Esophagus (tissue), 2 donors: ENCODE measurements around the gene AFF1. TPM values are rescaled to one million over a fixed set of nuclear protein-coding genes. Genes with fewer than 3 reads are reported as not detected.
A peak's percentile ranks its signal among the peaks of the same experiment; 100 is the strongest.

Source experiments
- H3K27ac ChIP-seq, 2 donors: one replicate each; pipeline ENCODE4 v1.5.1; 2013; ENCODE audit warnings: low read depth in 2 of 2, mild to moderate bottlenecking in 2 of 2, inconsistent platforms in 1 of 2, low read length in 1 of 2, moderate library complexity in 1 of 2
- H3K27me3 ChIP-seq, 2 donors: one replicate each; pipeline ENCODE4 v1.6.1; 2013; ENCODE audit warnings: low read length in 2 of 2, control low read depth in 1 of 2, mild to moderate bottlenecking in 1 of 2; ENCODE audit not compliant: insufficient read depth in 2 of 2, control insufficient read depth in 1 of 2
- H3K36me3 ChIP-seq, 2 donors: one replicate each; pipeline ENCODE4 v1.6.1; 2013; ENCODE audit warnings: low read length in 1 of 2; ENCODE audit not compliant: control insufficient read depth in 2 of 2, insufficient read depth in 2 of 2
- H3K4me1 ChIP-seq, 2 donors: one replicate each; pipeline ENCODE4 v1.6.1; 2013; ENCODE audit warnings: low read length in 1 of 2; ENCODE audit not compliant: control insufficient read depth in 2 of 2, insufficient read depth in 2 of 2
- H3K4me3 ChIP-seq, 2 donors: one replicate each; pipeline ENCODE4 v1.5.1; 2013; ENCODE audit warnings: low read length in 2 of 2, mild to moderate bottlenecking in 2 of 2, low read depth in 1 of 2, moderate library complexity in 1 of 2
- H3K9me3 ChIP-seq, 2 donors: one replicate each; pipeline ENCODE4 v1.6.1; 2013; ENCODE audit warnings: mild to moderate bottlenecking in 2 of 2, low read depth in 1 of 2, low read length in 1 of 2, moderate library complexity in 1 of 2; ENCODE audit not compliant: control insufficient read depth in 2 of 2, insufficient read depth in 1 of 2
- WGBS, 2 donors: extraction: QIAGEN DNeasy Blood & Tissue Kit; methylation state at CpG; one replicate each; pipeline ENCODE4 v1.1.7; 2013; 5-methylcytosine and 5-hydroxymethylcytosine counted together
- polyA plus RNA-seq, 2 donors: library from polyadenylated mRNA; stranded (reverse); fragments of 200-250 nt; gene quantifications; one replicate each; pipeline ENCODE4 v1.2.3, GENCODE V29; 2013
- donor health status: healthy with polysubstance abuse.
- donor health status: Bipolar disorder and iron deficiency.

The AFF1 gene
- polyA plus RNA-seq, 2 donors = 7.5 to 10.4 TPM

DNA sequence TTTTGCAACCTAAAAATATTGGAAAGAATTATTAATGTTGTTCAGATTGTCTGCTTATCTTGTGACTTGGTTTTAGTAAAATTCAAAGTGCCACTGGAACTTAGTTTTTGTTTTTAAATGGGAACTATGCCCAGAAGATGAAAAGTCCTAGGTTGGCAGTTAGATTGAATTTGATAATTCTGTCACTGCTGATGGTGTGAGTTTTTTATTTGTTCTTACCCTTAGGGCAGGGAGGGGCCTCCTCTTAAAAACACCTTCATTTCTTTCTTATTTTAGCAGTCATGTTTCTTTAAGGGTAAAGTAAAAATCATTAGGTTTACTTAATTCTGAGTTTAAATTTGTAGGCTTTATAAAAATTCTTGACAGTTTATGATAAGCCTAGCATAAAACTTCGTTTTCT lies 80.6 kb downstream of the AFF1 start:
- 38 to 45% methylated on average over 1 of the region's 1 CpG for WGBS, 2 donors
- no peak overlapping the region for H3K27ac ChIP-seq

DNA sequence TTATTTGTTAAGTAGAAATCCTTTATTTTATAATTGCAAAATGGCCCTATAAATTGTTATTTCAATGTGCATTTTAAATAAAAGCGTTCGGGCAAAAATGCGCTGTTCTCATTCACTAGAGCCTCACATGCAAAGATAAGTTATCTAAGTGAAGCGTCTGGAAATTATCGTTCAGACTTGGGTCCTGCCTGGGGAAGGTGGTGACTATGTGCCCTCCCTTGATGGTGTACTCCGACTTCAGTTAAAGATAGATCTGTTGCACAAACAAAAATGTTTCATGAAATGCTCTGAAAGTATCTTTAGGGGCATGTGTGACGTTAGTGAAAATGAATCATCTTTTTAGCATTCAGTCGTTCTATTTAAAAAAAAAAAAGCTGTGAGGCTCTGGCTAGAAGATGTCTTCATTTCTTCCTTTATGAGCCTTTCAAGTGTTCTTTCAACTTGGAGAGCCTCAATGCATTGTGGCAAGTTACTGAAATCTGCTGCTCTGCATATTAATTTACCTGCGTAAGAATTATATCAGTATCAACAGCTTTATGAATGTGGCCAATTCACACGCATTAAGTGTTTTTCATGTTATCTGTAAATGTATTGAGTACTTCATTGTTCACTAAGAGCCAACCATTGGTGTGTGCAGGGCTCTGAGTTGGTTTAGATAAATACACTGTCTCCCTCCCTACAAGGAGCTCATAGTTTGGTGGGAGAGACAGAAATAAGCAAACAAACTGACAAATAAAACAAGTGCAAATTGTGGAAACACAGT lies 83.0 kb downstream of the AFF1 start:
- H3K4me1 ChIP-seq = peaks cover 0 to 6% of the 10 kb centered on the region in 2 donors
- no peaks in the 10 kb centered on the region for H3K27me3 ChIP-seq
- no peak overlapping the region for H3K27ac ChIP-seq
- WGBS, 2 donors = 72 to 78% methylated on average over 10 of the region's 10 CpGs
- H3K4me3 ChIP-seq = no peak overlapping the region
- no peaks in the 10 kb centered on the region for H3K9me3 ChIP-seq
- H3K36me3 ChIP-seq = no peaks in the 10 kb centered on the region

More for the DNA sequence above, 80.6 kb downstream of the AFF1 start:
- no peak overlapping the region for H3K4me3 ChIP-seq
- peaks cover 0 to 6% of the 10 kb centered on the region in 2 donors for H3K4me1 ChIP-seq
- no peaks in the 10 kb centered on the region for H3K27me3 ChIP-seq
- H3K36me3 ChIP-seq = no peaks in the 10 kb centered on the region
- H3K9me3 ChIP-seq = no peaks in the 10 kb centered on the region

DNA sequence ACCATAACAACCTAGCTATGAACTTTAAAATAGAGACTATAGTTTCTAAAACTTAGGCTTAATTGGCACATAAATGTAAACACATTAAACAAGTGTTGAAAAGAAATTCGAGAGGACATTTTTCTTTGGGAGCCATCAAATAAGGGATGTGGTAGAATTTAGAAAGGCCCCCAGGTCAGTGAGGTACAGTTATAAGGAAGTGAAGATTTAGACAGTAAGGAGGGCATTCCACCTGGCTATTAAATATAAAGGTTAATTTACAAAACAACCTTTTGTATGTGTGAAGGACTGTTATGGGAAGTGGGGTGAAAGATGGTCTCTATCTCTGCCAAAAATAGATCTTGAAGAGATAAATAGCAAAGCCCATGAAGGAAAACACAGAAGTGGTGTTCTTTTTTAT lies 83.9 kb downstream of the AFF1 start:
- Histone ChIP-seq H3K9me3 (no peaks in the 10 kb centered on the region), H3K27ac (no peak overlapping the region), H3K4me3 (no peak overlapping the region), H3K4me1 (peaks cover 0 to 4% of the 10 kb centered on the region in 2 donors), H3K27me3 (no peaks in the 10 kb centered on the region), H3K36me3 (no peaks in the 10 kb centered on the region)
- 57 to 58% methylated on average over 1 of the region's 1 CpG for WGBS, 2 donors

DNA sequence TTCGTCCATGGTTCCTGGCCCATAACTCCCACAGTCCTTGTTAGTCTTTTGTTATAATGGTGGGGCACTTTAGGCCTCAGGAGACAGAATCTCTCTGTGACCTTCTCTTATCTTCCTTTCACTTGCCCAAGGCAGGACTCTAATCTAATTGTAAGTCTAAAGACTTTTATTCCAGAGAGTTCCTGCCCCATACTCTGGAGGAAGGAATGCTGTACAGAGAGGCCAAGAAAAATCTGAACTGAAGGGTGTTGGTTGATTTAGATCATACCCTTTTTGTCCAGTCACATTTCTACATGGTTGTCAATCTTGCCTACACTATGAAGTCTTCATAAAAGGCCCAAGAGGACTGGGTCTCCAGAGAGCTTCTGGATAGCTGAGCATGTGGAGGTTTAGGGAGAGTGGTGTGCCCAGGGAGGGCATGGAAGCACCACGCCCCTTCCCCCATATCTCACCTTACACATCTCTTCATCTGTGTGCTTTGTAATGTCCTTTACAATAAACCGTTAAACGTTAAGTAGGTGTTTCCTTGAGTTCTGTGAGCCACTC lies 84.5 kb downstream of the AFF1 start:
- H3K4me1 ChIP-seq = peaks cover 0 to 4% of the 10 kb centered on the region in 2 donors
- 74 to 88% methylated on average over 4 of the region's 4 CpGs for WGBS, 2 donors

DNA sequence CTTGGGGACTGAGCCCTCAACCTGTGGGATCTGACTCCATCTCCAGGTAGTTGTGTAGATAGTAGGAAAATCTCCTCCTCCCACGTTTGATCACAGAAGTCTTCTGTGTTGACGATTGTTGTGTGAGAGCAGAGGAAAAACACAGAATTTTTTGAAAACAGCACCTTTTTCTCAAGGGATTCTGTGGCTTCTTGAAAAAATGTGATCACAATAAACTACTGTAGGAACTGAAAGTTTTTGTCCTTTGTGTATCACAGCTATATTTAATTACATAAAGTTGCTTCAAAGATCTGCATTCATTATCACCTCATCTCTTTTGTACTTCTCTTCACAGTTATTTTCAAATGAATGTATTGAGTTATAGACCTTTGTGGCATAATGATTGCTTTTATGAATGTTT lies 85.1 kb downstream of the AFF1 start:
- H3K9me3 ChIP-seq = no peaks in the 10 kb centered on the region
- H3K4me1 ChIP-seq = peaks cover 0 to 4% of the 10 kb centered on the region in 2 donors
- no peaks in the 10 kb centered on the region for H3K27me3 ChIP-seq
- 59 to 62% methylated on average over 2 of the region's 2 CpGs for WGBS, 2 donors
- H3K4me3 ChIP-seq = no peak overlapping the region
- H3K36me3 ChIP-seq = no peaks in the 10 kb centered on the region
- no peak overlapping the region for H3K27ac ChIP-seq

More for the DNA sequence above, 84.5 kb downstream of the AFF1 start:
- no peak overlapping the region for H3K27ac ChIP-seq
- no peaks in the 10 kb centered on the region for H3K9me3 ChIP-seq
- H3K27me3 ChIP-seq = no peaks in the 10 kb centered on the region
- no peak overlapping the region for H3K4me3 ChIP-seq
- H3K36me3 ChIP-seq = no peaks in the 10 kb centered on the region

DNA sequence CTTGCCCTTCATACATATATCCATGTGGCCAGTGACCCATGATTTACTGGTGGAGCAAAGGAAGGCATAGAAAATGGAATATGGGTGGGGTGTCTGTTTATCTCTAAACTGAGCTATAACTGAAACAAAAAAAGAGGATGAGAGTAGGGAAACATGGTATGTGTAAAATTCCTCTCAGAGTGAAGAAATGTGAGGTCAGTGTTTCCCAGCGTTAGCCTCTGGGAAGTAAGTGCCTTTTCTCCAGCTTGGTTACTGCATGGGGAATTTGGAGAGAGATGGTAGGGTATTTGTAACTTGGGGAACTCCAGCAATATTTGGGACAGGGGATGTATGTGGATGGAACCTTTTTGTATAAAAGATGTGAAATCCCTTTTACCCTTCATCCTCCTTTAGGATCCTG lies 89.4 kb downstream of the AFF1 start:
- Histone ChIP-seq H3K4me1 (peaks cover 3 to 14% of the 10 kb centered on the region in 2 donors), H3K9me3 (no peaks in the 10 kb centered on the region), H3K27ac (peak overlapping the region in 1 of 2 donors; percentile 20), H3K27me3 (no peaks in the 10 kb centered on the region), H3K4me3 (no peak overlapping the region), H3K36me3 (no peaks in the 10 kb centered on the region)
- WGBS, 2 donors = 78 to 80% methylated on average over 1 of the region's 1 CpG

DNA sequence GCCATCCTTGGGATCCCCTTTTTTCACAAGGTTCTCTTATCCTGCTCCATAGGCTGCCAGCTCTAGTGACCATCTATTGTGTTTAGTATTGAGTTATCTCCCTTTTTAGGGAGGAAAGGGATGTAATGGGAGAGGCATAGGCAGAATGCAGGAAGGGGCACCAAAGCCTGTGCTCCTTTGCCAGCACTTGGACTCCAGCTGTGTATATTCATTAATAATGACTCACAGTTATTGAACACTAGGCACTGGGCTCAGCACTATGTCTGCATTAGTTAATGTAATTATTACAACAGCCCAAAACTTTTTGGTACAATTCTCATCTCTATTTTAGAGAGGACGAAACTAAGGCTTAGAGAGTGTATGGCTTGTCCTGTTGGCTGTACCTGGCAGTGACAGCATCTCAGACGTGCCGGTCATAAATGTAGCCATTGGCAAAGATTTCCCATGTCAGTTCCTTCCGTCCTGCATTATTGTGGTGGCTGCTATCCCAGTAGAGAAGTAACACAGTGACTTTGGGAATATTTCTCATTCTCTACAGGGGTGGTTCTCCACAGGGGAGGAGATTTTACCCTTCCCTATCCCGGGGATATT lies 90.3 kb downstream of the AFF1 start:
- Histone ChIP-seq H3K27ac (peak overlapping the region in 1 of 2 donors; percentile 27), H3K27me3 (no peaks in the 10 kb centered on the region), H3K4me1 (peaks cover 3 to 12% of the 10 kb centered on the region in 2 donors), H3K9me3 (no peaks in the 10 kb centered on the region), H3K4me3 (no peak overlapping the region), H3K36me3 (no peaks in the 10 kb centered on the region)
- WGBS, 2 donors = 58 to 67% methylated on average over 5 of the region's 5 CpGs

DNA sequence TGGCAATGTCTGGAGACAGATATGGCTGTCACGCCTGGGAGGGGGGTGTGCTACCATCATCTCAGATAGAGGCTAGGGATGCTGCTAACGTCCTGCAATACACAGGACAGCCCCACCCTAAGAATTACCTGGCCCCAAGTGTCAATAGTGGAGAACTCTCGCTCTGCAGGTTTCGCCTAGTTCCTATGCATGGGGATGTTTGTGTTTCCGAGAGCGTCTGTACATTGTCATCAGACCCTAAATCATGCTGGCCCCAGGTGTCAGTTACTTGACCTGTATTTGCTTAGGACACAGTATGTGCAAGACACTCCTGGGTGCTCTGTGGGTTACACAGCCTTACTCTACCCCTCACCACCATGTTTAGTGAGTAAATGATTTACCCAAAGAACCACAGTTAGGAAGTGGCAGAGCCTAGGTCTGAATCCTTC lies 90.8 kb downstream of the AFF1 start:
- WGBS, 2 donors = 81 to 83% methylated on average over 6 of the region's 6 CpGs
- Histone ChIP-seq H3K27ac (no peak overlapping the region), H3K4me1 (peaks cover 3 to 12% of the 10 kb centered on the region in 2 donors), H3K36me3 (no peaks in the 10 kb centered on the region), H3K4me3 (no peak overlapping the region), H3K27me3 (no peaks in the 10 kb centered on the region), H3K9me3 (no peaks in the 10 kb centered on the region)

DNA sequence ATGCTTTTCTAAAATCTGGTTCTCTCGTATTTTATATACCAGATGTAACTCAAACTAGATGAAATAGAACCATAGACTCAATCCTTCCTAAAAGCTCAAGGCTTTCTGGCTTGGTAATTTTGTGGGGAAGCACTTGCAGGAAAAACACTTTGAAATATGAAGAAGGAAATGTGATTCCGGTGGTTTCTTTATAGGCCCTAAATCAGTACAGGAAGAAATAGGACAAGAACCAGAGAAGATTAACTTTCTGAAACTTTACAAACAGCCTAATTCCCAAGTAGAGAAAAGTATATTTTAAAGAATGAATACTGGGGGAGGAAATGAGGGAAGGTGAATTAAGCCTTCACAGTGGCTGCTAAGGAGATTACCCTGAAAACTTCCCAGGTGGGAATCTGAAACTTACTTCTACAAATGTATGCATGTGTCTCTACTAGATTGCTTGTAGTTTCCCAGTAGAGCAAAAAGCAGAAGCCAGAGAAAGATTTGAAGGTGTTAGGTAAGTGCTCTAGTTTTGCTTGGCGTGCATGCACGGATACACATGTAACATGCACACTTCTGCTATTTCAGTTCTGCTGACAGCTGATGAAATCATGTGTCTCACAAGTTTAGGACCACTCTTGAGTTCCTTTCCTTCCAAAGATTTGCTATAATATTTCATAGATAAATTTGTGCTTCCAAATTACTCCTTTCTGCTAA lies 92.1 kb downstream of the AFF1 start:
- 66 to 74% methylated on average over 4 of the region's 4 CpGs for WGBS, 2 donors

More for the DNA sequence above, 92.1 kb downstream of the AFF1 start:
- H3K27ac ChIP-seq = no peak overlapping the region
- no peaks in the 10 kb centered on the region for H3K36me3 ChIP-seq
- peaks cover 8 to 12% of the 10 kb centered on the region in 2 donors for H3K4me1 ChIP-seq
- H3K9me3 ChIP-seq = no peaks in the 10 kb centered on the region
- no peak overlapping the region for H3K4me3 ChIP-seq
- no peaks in the 10 kb centered on the region for H3K27me3 ChIP-seq
